HG03196 (cell line): ENCODE data around the gene SHISA3.
"Not testable (repeated sequence)": the region's sequence is repeated elsewhere in the genome, so short reads cannot be mapped to it uniquely, and the experiment has no call there.

ENCODE experiments used
- ATAC-seq: cut with Tn5 transposase; IDR thresholded peaks from one replicate; pipeline ENCODE4 v1.9.1; 2021; ENCODE audit not compliant: unreplicated experiment

Gene SHISA3

GRCh38 chr4:42396752-42397634, at the start of gene SHISA3:
TSS of gene SHISA3 (plus strand) at chr4:42397488. CDS start at chr4:42398057, 569 bp downstream.
- peak; percentile 39 for ATAC-seq

- ATAC-seq: no peak
Measured at GRCh38 chr4:42348247-42348646, 49.0 kb upstream of the SHISA3 start.

GRCh38 chr4:42348692-42349091, 48.6 kb upstream of the SHISA3 start:
- ATAC-seq: no peak

GRCh38 chr4:42350611-42351182, 46.6 kb upstream of the SHISA3 start:
- ATAC-seq: no peak

GRCh38 chr4:42352049-42352448, 45.2 kb upstream of the SHISA3 start:
- ATAC-seq: no peak

- no peak for ATAC-seq
Measured at GRCh38 chr4:42357325-42357724, 40.0 kb upstream of the SHISA3 start.

- no peak for ATAC-seq
Measured at GRCh38 chr4:42359711-42360110, 37.6 kb upstream of the SHISA3 start.

- ATAC-seq: no peak
Measured at GRCh38 chr4:42360256-42360669, 37.0 kb upstream of the SHISA3 start.

GRCh38 chr4:42361456-42361855, 35.8 kb upstream of the SHISA3 start:
- no peak for ATAC-seq

GRCh38 chr4:42362591-42362990, 34.7 kb upstream of the SHISA3 start:
- no peak for ATAC-seq

- ATAC-seq: no peak
Measured at GRCh38 chr4:42363614-42364013, 33.7 kb upstream of the SHISA3 start.

- no peak for ATAC-seq
Measured at GRCh38 chr4:42364266-42365053, 32.8 kb upstream of the SHISA3 start.

- no peak for ATAC-seq
Measured at GRCh38 chr4:42366959-42367358, 30.3 kb upstream of the SHISA3 start.

- no peak for ATAC-seq
Measured at GRCh38 chr4:42369489-42369888, 27.8 kb upstream of the SHISA3 start.

GRCh38 chr4:42371305-42372252, 25.7 kb upstream of the SHISA3 start:
- no peak for ATAC-seq

- ATAC-seq: not testable (repeated sequence)
Measured at GRCh38 chr4:42372303-42372702, 25.0 kb upstream of the SHISA3 start.

- no peak for ATAC-seq
Measured at GRCh38 chr4:42377497-42377896, 19.8 kb upstream of the SHISA3 start.

- ATAC-seq: no peak
Measured at GRCh38 chr4:42381666-42382065, 15.6 kb upstream of the SHISA3 start.

- no peak for ATAC-seq
Measured at GRCh38 chr4:42385516-42385915, 11.8 kb upstream of the SHISA3 start.

GRCh38 chr4:42390622-42391354, 6.5 kb upstream of the SHISA3 start:
- ATAC-seq: no peak
